HepG2 (cell line): ENCODE results near the gene L2HGDH. TPM values are rescaled to one million over a fixed set of nuclear protein-coding genes. Genes with fewer than 3 reads are reported as not detected.

Source experiments
- ARNT ChIP-seq: fragments of 450-650 bp; IDR thresholded peaks from 2 replicates; pipeline ENCODE4 v1.6.1; 2017
- BRD4 ChIP-seq: sonication (generic); formaldehyde crosslinking; IDR thresholded peaks from 2 replicates; pipeline ENCODE4 v1.4.0; 2020; ENCODE audit warnings: missing genetic modification reagents
- HHEX ChIP-seq: IDR thresholded peaks from 2 replicates; pipeline ENCODE4 v1.6.1; 2016; ENCODE audit warnings: control low read depth
- HNF4A ChIP-seq: sonication (generic); formaldehyde crosslinking; IDR thresholded peaks from 2 replicates; pipeline ENCODE4 v1.4.0; 2020; ENCODE audit warnings: missing genetic modification reagents
- JARID2 ChIP-seq: sonication (generic); formaldehyde crosslinking; IDR thresholded peaks from 2 replicates; pipeline ENCODE4 v1.8.1; 2023; ENCODE audit warnings: missing genetic modification reagents, inconsistent platforms; ENCODE audit not compliant: insufficient replicate concordance
- JUND ChIP-seq: sonication (generic); formaldehyde crosslinking; IDR thresholded peaks from 2 replicates; pipeline ENCODE4 v1.8.0; 2022; ENCODE audit warnings: mild to moderate bottlenecking, missing genetic modification reagents
- MEIS2 ChIP-seq: sonication (generic); formaldehyde crosslinking; IDR thresholded peaks from 2 replicates; pipeline ENCODE4 v1.9.0; 2021; ENCODE audit warnings: mild to moderate bottlenecking, missing genetic modification reagents
- MTF1 ChIP-seq: sonication (generic); formaldehyde crosslinking; IDR thresholded peaks from 2 replicates; pipeline ENCODE4 v1.5.0; 2020; ENCODE audit warnings: missing genetic modification reagents
- NFE2L2 ChIP-seq: fragments of 150-350 bp; IDR thresholded peaks from 2 replicates; pipeline ENCODE4 v1.6.1; 2014; ENCODE audit warnings: low read length
- NONO ChIP-seq, 2 experiments: fragments of 450-650 bp in 1 of 2; sonication (generic) in 1 of 2; formaldehyde crosslinking in 1 of 2; IDR thresholded peaks in 1 of 2; conservative IDR thresholded peaks in 1 of 2; 2 replicates each; pipeline versions ENCODE4 v1.6.1 to v1.8.0; 2017 to 2022; ENCODE audit warnings: mild to moderate bottlenecking in 1 of 2, missing genetic modification reagents in 1 of 2, moderate library complexity in 1 of 2
- RAD21 ChIP-seq: fragments of 450-650 bp; formaldehyde crosslinking; IDR thresholded peaks from 2 replicates; pipeline ENCODE4 v1.5.0; 2020; ENCODE audit warnings: mild to moderate bottlenecking
- RXRA ChIP-seq: sonication (generic); formaldehyde crosslinking; IDR thresholded peaks from 2 replicates; pipeline ENCODE4 v1.5.1; 2020; ENCODE audit warnings: missing genetic modification reagents
- SALL2 ChIP-seq: sonication (generic); formaldehyde crosslinking; IDR thresholded peaks from 2 replicates; pipeline ENCODE4 v1.8.1; 2023; ENCODE audit warnings: mild to moderate bottlenecking, missing genetic modification reagents, inconsistent platforms
- SYNCRIP ChIP-seq: fragments of 200-400 bp; formaldehyde crosslinking; IDR thresholded peaks from 2 replicates; pipeline ENCODE4 v1.6.1; 2018; ENCODE audit warnings: mild to moderate bottlenecking, low read depth, low read length; ENCODE audit not compliant: insufficient read depth
- TBX2 ChIP-seq: sonication (generic); formaldehyde crosslinking; IDR thresholded peaks from 2 replicates; pipeline ENCODE4 v1.5.0; 2020; ENCODE audit warnings: missing genetic modification reagents, mild to moderate bottlenecking, borderline replicate concordance
- TP53 ChIP-seq: sonication (generic); formaldehyde crosslinking; conservative IDR thresholded peaks from 2 replicates; pipeline ENCODE4 v1.4.0; 2020; ENCODE audit warnings: missing genetic modification reagents
- XRCC5 ChIP-seq: fragments of 200-400 bp; formaldehyde crosslinking; optimal IDR thresholded peaks from 2 replicates; pipeline ENCODE3; 2017; ENCODE audit warnings: mild to moderate bottlenecking, low read length
- ZFP62 ChIP-seq: sonication (generic); formaldehyde crosslinking; IDR thresholded peaks from 2 replicates; pipeline ENCODE4 v1.4.0; 2020; ENCODE audit warnings: missing genetic modification reagents
- ZNF589 ChIP-seq: sonication (generic); formaldehyde crosslinking; conservative IDR thresholded peaks from 2 replicates; pipeline ENCODE4 v1.8.0; 2022; ENCODE audit warnings: mild to moderate bottlenecking, moderate library complexity, missing genetic modification reagents
- ZNF75D ChIP-seq: sonication (generic); formaldehyde crosslinking; IDR thresholded peaks from 2 replicates; pipeline ENCODE4 v1.8.1; 2023; ENCODE audit warnings: missing genetic modification reagents, mild to moderate bottlenecking, borderline replicate concordance
- ZNF790 ChIP-seq: sonication (generic); formaldehyde crosslinking; IDR thresholded peaks from 2 replicates; pipeline ENCODE4 v1.8.0; 2022; ENCODE audit warnings: missing genetic modification reagents, mild to moderate bottlenecking, borderline replicate concordance
- polyA plus RNA-seq, 8 experiments: library from polyadenylated mRNA; depleted of rRNA in 3 of 8; stranded (reverse) in 7 of 8; unstranded in 1 of 8; fragments of >200 nt; fragmentation: Illumina TruSeq in 4 of 8; extraction: Trizol in 4 of 8; gene quantifications; 2 replicates each; pipeline versions ENCODE4 v1.2.1 to v1.2.3, GENCODE V29; 2011 to 2016; ENCODE audit warnings: low read depth in 4 of 8, missing spikeins in 1 of 8, mixed read lengths in 1 of 8; ENCODE audit not compliant: insufficient read depth in 1 of 8
- total RNA-seq, 5 experiments: library from RNA; depleted of rRNA; stranded (reverse); fragments of >200 nt; fragmentation: Illumina TruSeq; extraction: Trizol; gene quantifications; 2 replicates each; pipeline ENCODE4 v1.2.3, GENCODE V29; 2016; ENCODE audit warnings: low read depth in 1 of 5
- TF ChIP-seq, protein P1 (sequence below): IDR thresholded peaks from 2 replicates; pipeline ENCODE4 v1.6.1; 2016
- TF ChIP-seq, protein P2 (sequence below): IDR thresholded peaks from 2 replicates; pipeline ENCODE4 v1.6.1; 2016; ENCODE audit warnings: missing genetic modification reagents, missing compliant biosample characterization
- TF ChIP-seq, protein P3 (sequence below): sonication (generic); formaldehyde crosslinking; IDR thresholded peaks from 2 replicates; pipeline ENCODE4 v1.4.0; 2020; ENCODE audit warnings: mild to moderate bottlenecking, missing genetic modification reagents
- TF ChIP-seq, protein P4 (sequence below): sonication (generic); formaldehyde crosslinking; IDR thresholded peaks from 2 replicates; pipeline ENCODE4 v1.4.0; 2020; ENCODE audit warnings: missing genetic modification reagents

Gene L2HGDH
- total and polyA plus RNA-seq, 2 of the 13 experiments (the other 11 are each of a cell fraction or from before 2014, with no cell fraction given): 3.3 to 5.0 TPM

DNA sequence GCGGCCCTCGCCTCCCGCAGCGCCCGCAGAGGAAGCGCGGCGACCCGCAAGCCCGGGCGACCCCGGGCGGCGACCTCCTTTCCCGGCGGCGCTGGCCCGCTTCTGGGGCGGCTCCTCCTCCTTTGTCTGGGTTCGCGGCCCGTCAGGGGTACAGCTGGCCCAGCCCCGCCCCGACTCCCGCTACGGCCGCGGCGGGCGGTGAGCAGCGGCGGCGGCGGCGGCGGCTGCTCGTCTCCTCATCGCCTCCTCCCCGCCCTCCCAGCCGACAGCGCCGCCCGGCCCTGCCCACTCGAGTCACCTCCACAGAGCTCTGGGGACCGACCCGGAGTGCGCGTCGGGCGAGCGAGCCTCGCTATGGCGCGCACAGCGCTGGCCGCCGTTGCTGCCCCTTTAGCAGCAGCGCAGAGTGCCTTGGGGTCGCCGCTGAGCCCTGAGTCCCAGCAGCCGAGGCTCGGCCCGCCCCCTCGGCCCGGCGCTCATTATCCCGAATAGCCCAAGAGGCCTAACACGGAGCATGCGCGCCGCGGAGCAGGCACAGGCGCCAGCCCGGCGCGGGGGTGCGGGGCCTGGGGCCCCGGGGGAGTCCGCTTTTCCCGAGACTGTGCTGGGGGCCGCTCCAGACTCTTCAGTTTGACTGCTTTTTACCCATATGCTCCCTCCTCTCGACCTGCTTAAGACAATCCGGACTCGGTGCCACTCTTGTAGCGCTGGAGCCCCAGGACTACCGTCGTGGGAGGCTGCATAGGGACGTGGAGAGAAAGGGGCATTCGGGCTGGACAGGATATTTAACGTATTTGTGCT lies 80.4 kb downstream of the L2HGDH start, which contains the start of gene SOS2 (continued):
- 0 out of 2 replicates have a peak, but pooled peaks have one; percentile 50 for TF ChIP-seq TP53 (CRISPR knock-in tag)
- TF ChIP-seq, protein P1, sequence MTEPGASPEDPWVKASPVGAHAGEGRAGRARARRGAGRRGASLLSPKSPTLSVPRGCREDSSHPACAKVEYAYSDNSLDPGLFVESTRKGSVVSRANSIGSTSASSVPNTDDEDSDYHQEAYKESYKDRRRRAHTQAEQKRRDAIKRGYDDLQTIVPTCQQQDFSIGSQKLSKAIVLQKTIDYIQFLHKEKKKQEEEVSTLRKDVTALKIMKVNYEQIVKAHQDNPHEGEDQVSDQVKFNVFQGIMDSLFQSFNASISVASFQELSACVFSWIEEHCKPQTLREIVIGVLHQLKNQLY: 0 out of 2 replicates have a peak, but pooled peaks have one; percentile 54
- TF ChIP-seq ZNF589 (CRISPR knock-in tag): no peak
- TF ChIP-seq NFE2L2: no peak
- TF ChIP-seq RAD21: 0 out of 2 replicates have a peak, but pooled peaks have one; percentile 3
- no peak for TF ChIP-seq ZNF75D
- no peak for TF ChIP-seq HNF4A (CRISPR knock-in tag)
- no peak for TF ChIP-seq BRD4 (CRISPR knock-in tag)
- no peak for TF ChIP-seq NONO (IDR thresholded peaks at IDR 0.05)
- peak; percentile 61; the same call in 1 of the 2 replicates for TF ChIP-seq NONO (CRISPR knock-in tag; conservative IDR thresholded peaks at IDR 0.05)
- TF ChIP-seq MTF1 (CRISPR knock-in tag): no peak
- TF ChIP-seq, protein P2, sequence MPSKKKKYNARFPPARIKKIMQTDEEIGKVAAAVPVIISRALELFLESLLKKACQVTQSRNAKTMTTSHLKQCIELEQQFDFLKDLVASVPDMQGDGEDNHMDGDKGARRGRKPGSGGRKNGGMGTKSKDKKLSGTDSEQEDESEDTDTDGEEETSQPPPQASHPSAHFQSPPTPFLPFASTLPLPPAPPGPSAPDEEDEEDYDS: peak; percentile 78
- TF ChIP-seq, protein P3, sequence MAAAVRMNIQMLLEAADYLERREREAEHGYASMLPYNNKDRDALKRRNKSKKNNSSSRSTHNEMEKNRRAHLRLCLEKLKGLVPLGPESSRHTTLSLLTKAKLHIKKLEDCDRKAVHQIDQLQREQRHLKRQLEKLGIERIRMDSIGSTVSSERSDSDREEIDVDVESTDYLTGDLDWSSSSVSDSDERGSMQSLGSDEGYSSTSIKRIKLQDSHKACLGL (CRISPR knock-in tag): peak; percentile 88
- TF ChIP-seq MEIS2: 0 out of 2 replicates have a peak, but pooled peaks have one; percentile 40
- TF ChIP-seq ZNF790 (CRISPR knock-in tag): no peak
- TF ChIP-seq ZFP62 (CRISPR knock-in tag): peak; percentile 29; the same call in 1 of the 2 replicates
- TF ChIP-seq, protein P4, sequence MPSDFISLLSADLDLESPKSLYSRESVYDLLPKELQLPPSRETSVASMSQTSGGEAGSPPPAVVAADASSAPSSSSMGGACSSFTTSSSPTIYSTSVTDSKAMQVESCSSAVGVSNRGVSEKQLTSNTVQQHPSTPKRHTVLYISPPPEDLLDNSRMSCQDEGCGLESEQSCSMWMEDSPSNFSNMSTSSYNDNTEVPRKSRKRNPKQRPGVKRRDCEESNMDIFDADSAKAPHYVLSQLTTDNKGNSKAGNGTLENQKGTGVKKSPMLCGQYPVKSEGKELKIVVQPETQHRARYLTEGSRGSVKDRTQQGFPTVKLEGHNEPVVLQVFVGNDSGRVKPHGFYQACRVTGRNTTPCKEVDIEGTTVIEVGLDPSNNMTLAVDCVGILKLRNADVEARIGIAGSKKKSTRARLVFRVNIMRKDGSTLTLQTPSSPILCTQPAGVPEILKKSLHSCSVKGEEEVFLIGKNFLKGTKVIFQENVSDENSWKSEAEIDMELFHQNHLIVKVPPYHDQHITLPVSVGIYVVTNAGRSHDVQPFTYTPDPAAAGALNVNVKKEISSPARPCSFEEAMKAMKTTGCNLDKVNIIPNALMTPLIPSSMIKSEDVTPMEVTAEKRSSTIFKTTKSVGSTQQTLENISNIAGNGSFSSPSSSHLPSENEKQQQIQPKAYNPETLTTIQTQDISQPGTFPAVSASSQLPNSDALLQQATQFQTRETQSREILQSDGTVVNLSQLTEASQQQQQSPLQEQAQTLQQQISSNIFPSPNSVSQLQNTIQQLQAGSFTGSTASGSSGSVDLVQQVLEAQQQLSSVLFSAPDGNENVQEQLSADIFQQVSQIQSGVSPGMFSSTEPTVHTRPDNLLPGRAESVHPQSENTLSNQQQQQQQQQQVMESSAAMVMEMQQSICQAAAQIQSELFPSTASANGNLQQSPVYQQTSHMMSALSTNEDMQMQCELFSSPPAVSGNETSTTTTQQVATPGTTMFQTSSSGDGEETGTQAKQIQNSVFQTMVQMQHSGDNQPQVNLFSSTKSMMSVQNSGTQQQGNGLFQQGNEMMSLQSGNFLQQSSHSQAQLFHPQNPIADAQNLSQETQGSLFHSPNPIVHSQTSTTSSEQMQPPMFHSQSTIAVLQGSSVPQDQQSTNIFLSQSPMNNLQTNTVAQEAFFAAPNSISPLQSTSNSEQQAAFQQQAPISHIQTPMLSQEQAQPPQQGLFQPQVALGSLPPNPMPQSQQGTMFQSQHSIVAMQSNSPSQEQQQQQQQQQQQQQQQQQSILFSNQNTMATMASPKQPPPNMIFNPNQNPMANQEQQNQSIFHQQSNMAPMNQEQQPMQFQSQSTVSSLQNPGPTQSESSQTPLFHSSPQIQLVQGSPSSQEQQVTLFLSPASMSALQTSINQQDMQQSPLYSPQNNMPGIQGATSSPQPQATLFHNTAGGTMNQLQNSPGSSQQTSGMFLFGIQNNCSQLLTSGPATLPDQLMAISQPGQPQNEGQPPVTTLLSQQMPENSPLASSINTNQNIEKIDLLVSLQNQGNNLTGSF (CRISPR knock-in tag): no peak
- no peak for TF ChIP-seq XRCC5
- TF ChIP-seq TBX2: 0 out of 2 replicates have a peak, but pooled peaks have one; percentile 13
- TF ChIP-seq JUND (CRISPR knock-in tag): 0 out of 2 replicates have a peak, but pooled peaks have one; percentile 23
- no peak for TF ChIP-seq ARNT
- no peak for TF ChIP-seq HHEX (CRISPR knock-in tag)
- peak; percentile 53 for TF ChIP-seq RXRA (CRISPR knock-in tag)
- no peak for TF ChIP-seq SALL2
- TF ChIP-seq SYNCRIP: no peak
- no peak for TF ChIP-seq JARID2 (CRISPR knock-in tag)
